ENCODE data around the gene CATSPER1. TPM values are rescaled to one million over a fixed set of nuclear protein-coding genes. Genes with fewer than 3 reads are reported as not detected.

Gene CATSPER1
- total and polyA plus RNA-seq, 2 experiments from 2014 or later: not detected

- TF ChIP-seq ZNF462 (CRISPR knock-in tag; IDR thresholded peaks at IDR 0.05): no peak
- TF ChIP-seq CREB1 (CRISPR knock-in tag; IDR thresholded peaks at IDR 0.05; ENCODE audit: low read depth): no peak
- no peak for TF ChIP-seq STAT1 (IDR thresholded peaks at IDR 0.05; ENCODE audit: unreplicated experiment)
These were observed 18.5 kb upstream of the CATSPER1 start (continued) for GRCh38 chr11:66044757-66045156.

DNA sequence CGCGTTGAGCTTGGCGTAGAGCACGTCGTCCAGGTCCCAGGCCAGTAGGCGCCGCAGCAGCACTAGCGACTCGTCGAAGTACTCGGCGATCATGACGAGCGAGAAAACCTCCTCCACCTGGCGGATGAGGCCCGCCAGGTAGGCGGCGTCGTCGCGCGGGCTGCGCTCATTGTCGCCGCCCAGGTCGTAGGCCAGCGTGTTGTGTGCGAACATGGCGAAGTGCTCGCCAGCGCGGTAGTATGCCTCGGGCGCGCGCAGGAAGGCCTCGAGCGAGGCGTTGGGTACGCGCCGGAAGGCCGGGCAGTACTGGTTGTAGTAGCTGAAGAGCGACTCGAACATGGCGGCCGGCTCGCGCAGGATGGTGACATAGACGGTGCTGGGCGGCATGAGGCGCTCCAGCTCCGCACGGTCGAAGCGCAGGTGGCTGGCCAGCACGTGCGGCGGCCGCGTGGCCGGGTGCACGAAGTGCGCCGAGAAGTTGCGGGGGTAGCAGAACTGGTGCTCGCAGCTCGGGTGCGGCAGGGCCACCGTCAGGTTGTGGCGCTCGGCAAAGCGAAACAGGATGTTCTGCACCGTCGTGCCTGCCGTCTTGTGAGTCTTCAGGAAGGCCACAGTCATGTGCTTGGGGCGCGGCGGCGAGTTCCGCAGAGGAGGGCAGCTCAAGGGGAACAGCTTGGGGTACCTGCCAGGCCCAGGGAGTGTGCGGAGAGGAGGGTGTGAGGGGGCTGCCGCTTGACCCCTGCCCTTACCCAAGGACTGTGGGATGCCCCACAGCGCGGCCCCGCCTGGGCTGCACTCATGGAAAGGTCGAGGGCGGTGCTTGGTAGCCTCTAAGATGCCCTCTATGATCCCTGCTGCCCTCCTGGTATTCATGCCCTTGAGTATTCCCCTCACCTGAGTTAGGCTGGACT is 17.0 kb upstream of the CATSPER1 start:
- Histone ChIP-seq H3K4me1 (ENCODE audit: insufficient read depth) (peaks cover 6% of the 10 kb centered on the region; the same call in 1 of the 2 replicates), H4K20me1 (replicated peaks; ENCODE audit: insufficient read depth) (no peaks in the 10 kb centered on the region; the same call in none of the 2 replicates), H3K9me2 (ENCODE audit: insufficient read depth) (no peaks in the 10 kb centered on the region), H3K4me2 (no peak overlapping the region), H3K27ac (ENCODE audit: low read depth) (no peak overlapping the region), H3K36me3 (ENCODE audit: insufficient read depth) (no peaks in the 10 kb centered on the region), H3F3A (replicated peaks; ENCODE audit: low read depth) (peaks cover 7% of the 10 kb centered on the region; the same call in 1 of the 2 replicates), H3K27me3 (ENCODE audit: insufficient read depth) (no peaks in the 10 kb centered on the region), H2AFZ (no peak overlapping the region), H3K4me3 (no peak overlapping the region), H3K79me2 (replicated peaks; ENCODE audit: insufficient read depth) (0 out of 2 replicates have a peak, but pooled peaks cover 3% of the 10 kb centered on the region)
- Mint-ChIP-seq H3K9me3 (peaks cover 9% of the 10 kb centered on the region), H3K27ac (no peak overlapping the region), H3K36me3 (ENCODE audit: low read depth) (peaks cover 24% of the 10 kb centered on the region), H3K4me1 (peaks cover 20% of the 10 kb centered on the region), H3K4me3 (no peak overlapping the region), H3K27me3 (ENCODE audit: insufficient read depth, low read depth, poor library complexity) (peaks cover 2% of the 10 kb centered on the region)
- ATAC-seq (no peak), DNase-seq (ENCODE audit: low spot score) (no peak)
- TF ChIP-seq ZNF331 (CRISPR knock-in tag; IDR thresholded peaks at IDR 0.05; ENCODE audit: low read depth) (no peak), POLR2AphosphoS5 (IDR thresholded peaks at IDR 0.05; ENCODE audit: low read depth) (no peak), EZH2phosphoT487 (IDR thresholded peaks at IDR 0.05; ENCODE audit: unreplicated experiment) (no peak), JUNB (IDR thresholded peaks at IDR 0.05; ENCODE audit: unreplicated experiment) (no peak), ZNF114 (CRISPR knock-in tag; IDR thresholded peaks at IDR 0.05) (no peak), CTCF (conservative IDR thresholded peaks at IDR 0.05; ENCODE audit: low read depth in 2 of 2) (no peak), CREB1 (CRISPR knock-in tag; IDR thresholded peaks at IDR 0.05; ENCODE audit: low read depth) (no peak), NANOG (IDR thresholded peaks at IDR 0.05; ENCODE audit: borderline replicate concordance) (no peak), EZH2 (IDR thresholded peaks at IDR 0.05; ENCODE audit: low read depth, unreplicated experiment) (no peak)
- TF ChIP-seq, protein P1, sequence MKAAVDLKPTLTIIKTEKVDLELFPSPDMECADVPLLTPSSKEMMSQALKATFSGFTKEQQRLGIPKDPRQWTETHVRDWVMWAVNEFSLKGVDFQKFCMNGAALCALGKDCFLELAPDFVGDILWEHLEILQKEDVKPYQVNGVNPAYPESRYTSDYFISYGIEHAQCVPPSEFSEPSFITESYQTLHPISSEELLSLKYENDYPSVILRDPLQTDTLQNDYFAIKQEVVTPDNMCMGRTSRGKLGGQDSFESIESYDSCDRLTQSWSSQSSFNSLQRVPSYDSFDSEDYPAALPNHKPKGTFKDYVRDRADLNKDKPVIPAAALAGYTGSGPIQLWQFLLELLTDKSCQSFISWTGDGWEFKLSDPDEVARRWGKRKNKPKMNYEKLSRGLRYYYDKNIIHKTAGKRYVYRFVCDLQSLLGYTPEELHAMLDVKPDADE (IDR thresholded peaks at IDR 0.05): no peak
